GM12878 (cell line): ENCODE measurements around the gene STX1A. TPM values are rescaled to one million over a fixed set of nuclear protein-coding genes. Genes with fewer than 3 reads are reported as not detected.

ENCODE experiments used
- ATAC-seq: fragments of 200-7000 bp; cut with Tn5 transposase; 3 replicates; pipeline ENCODE4 v1.9.1; 2020; ENCODE audit warnings: mild to moderate bottlenecking, moderate library complexity
- BruUV-seq: library from RNA; stranded (reverse); fragments of 400-500 nt; replicated peaks from 2 replicates; lab custom pipeline; 2021; lab: Mats Ljungman, UMichigan
- CTCF ChIA-PET: fragments of 300-600 bp; sonication (Branson Sonifier 250); formaldehyde crosslinking; extraction: SDS; loops from one replicate; lab custom pipeline; 2021; ENCODE audit warnings: inconsistent platforms; lab: Yijun Ruan, JAX
- POLR2A ChIA-PET: fragments of 350-600 bp; formaldehyde crosslinking; extraction: SDS; loops from one replicate; lab custom pipeline; 2021; ENCODE audit warnings: inconsistent platforms; lab: Charles Lee
- RAD21 ChIA-PET: fragments of 300-600 bp; sonication (Branson Sonifier 250); formaldehyde crosslinking; loops from one replicate; lab custom pipeline; 2023; ENCODE audit warnings: antibody characterized with exemption; ENCODE audit not compliant: unreplicated experiment; lab: Charles Lee
- SMC1A ChIA-PET: fragments of 300-600 bp; sonication (Branson Sonifier 250); formaldehyde crosslinking; loops from one replicate; lab custom pipeline; 2023; ENCODE audit not compliant: unreplicated experiment, uncharacterized antibody; lab: Charles Lee
- DNase-seq: peaks from one replicate; pipeline ENCODE4 v3.0.0-alpha.2; 2011; ENCODE audit warnings: low read depth, low spot score
- FAIRE-seq: peaks from 3 replicates; lab custom pipeline; 2011; peaks lifted over from hg19 to GRCh38; lab: Jason Lieb, UNC
- H2AFZ ChIP-seq: 2 replicates; pipeline ENCODE4 v1.6.0; 2011; ENCODE audit warnings: low read depth, low read length, control low read depth; ENCODE audit not compliant: control insufficient read depth
- H3K27ac ChIP-seq: 2 replicates; pipeline ENCODE4 v1.5.1; 2011; ENCODE audit warnings: control low read depth; ENCODE audit not compliant: control insufficient read depth, insufficient read depth
- H3K27me3 ChIP-seq, 2 experiments: replicated peaks in 1 of 2; 2 replicates each; pipeline versions ENCODE4 v1.6.0 to v1.6.1; 2011; ENCODE audit warnings: low read length in 1 of 2; ENCODE audit not compliant: control insufficient read depth in 2 of 2, insufficient read depth in 2 of 2
- H3K36me3 ChIP-seq, 2 experiments: 2 replicates each; pipeline ENCODE4 v1.5.1; 2011; ENCODE audit warnings: low read length in 1 of 2; ENCODE audit not compliant: control insufficient read depth in 2 of 2, insufficient read depth in 2 of 2
- H3K4me1 ChIP-seq: 2 replicates; pipeline ENCODE4 v1.6.1; 2011; ENCODE audit warnings: mild to moderate bottlenecking, low read length, moderate library complexity, mixed read lengths; ENCODE audit not compliant: control insufficient read depth, insufficient read depth
- H3K4me2 ChIP-seq: 2 replicates; pipeline ENCODE4 v1.6.0; 2011; ENCODE audit warnings: control low read depth; ENCODE audit not compliant: control insufficient read depth, insufficient read depth
- H3K4me3 ChIP-seq: fragments of 200-600 bp; sonication (generic); 2 replicates; pipeline ENCODE4 v1.5.1; 2016
- H3K79me2 ChIP-seq: 2 replicates; pipeline ENCODE4 v1.6.0; 2011; ENCODE audit warnings: low read length; ENCODE audit not compliant: control insufficient read depth, insufficient read depth
- H3K9ac ChIP-seq: 2 replicates; pipeline ENCODE4 v1.8.0; 2011; ENCODE audit warnings: low read length, control low read depth, mixed read lengths; ENCODE audit not compliant: control insufficient read depth, insufficient read depth
- H3K9me3 ChIP-seq: replicated peaks from 3 replicates; pipeline ENCODE4 v1.5.1; 2011; ENCODE audit warnings: mild to moderate bottlenecking, low read length; ENCODE audit not compliant: control insufficient read depth, insufficient read depth
- H4K20me1 ChIP-seq: 2 replicates; pipeline ENCODE4 v1.6.0; 2011; ENCODE audit not compliant: control insufficient read depth, insufficient read depth
- CEBPB ChIP-seq, 2 experiments: fragments of 150-350 bp in 1 of 2; IDR thresholded peaks; 2 replicates each; pipeline ENCODE4 v1.6.1; 2012 to 2014; ENCODE audit warnings: low read depth in 2 of 2, low read length in 2 of 2, borderline replicate concordance in 1 of 2, inconsistent platforms in 1 of 2
- DPF2 ChIP-seq: fragments of 450-650 bp; IDR thresholded peaks from 2 replicates; pipeline ENCODE4 v1.6.1; 2017; ENCODE audit warnings: mild to moderate bottlenecking
- ESRRA ChIP-seq: IDR thresholded peaks from 2 replicates; pipeline ENCODE4 v1.6.1; 2012; ENCODE audit warnings: mild to moderate bottlenecking, low read length, improper control_type of control experiment
- ETV6 ChIP-seq, 2 experiments: fragments of 450-650 bp in 1 of 2; IDR thresholded peaks in 1 of 2; conservative IDR thresholded peaks in 1 of 2; 2 replicates each; pipeline ENCODE4 v1.6.1; 2014; ENCODE audit warnings: antibody characterized with exemption in 1 of 2, borderline replicate concordance in 1 of 2, low read depth in 1 of 2, mild to moderate bottlenecking in 1 of 2, moderate library complexity in 1 of 2
- GATAD2B ChIP-seq: fragments of 450-650 bp; conservative IDR thresholded peaks from 2 replicates; pipeline ENCODE4 v1.6.1; 2017; ENCODE audit warnings: low read depth, mild to moderate bottlenecking, moderate library complexity
- HCFC1 ChIP-seq: fragments of 150-350 bp; IDR thresholded peaks from 2 replicates; pipeline ENCODE4 v1.6.1; 2014; ENCODE audit warnings: low read length
- KLF5 ChIP-seq: fragments of 450-650 bp; IDR thresholded peaks from 2 replicates; pipeline ENCODE4 v1.6.1; 2014; ENCODE audit warnings: mild to moderate bottlenecking; ENCODE audit not compliant: partially characterized antibody
- MTA3 ChIP-seq: IDR thresholded peaks from 2 replicates; pipeline ENCODE4 v1.6.1; 2012; ENCODE audit warnings: low read length, inconsistent platforms, borderline replicate concordance
- NFIC ChIP-seq: IDR thresholded peaks from 2 replicates; pipeline ENCODE4 v1.6.1; 2012; ENCODE audit warnings: low read depth, mild to moderate bottlenecking, inconsistent platforms, low read length, moderate library complexity
- NR2C1 ChIP-seq: fragments of 450-650 bp; IDR thresholded peaks from 2 replicates; pipeline ENCODE4 v1.6.1; 2017; ENCODE audit warnings: antibody characterized with exemption, mild to moderate bottlenecking, moderate library complexity
- RAD21 ChIP-seq: IDR thresholded peaks from 2 replicates; pipeline ENCODE4 v1.6.1; 2011; ENCODE audit warnings: mild to moderate bottlenecking, low read depth, low read length, moderate library complexity; ENCODE audit not compliant: insufficient read depth
- REST ChIP-seq: IDR thresholded peaks from 2 replicates; pipeline ENCODE4 v1.6.1; 2012; ENCODE audit warnings: mild to moderate bottlenecking, low read depth, low read length
- SMAD1 ChIP-seq: fragments of 450-650 bp; IDR thresholded peaks from 2 replicates; pipeline ENCODE4 v1.6.1; 2018; ENCODE audit warnings: mild to moderate bottlenecking, low read depth; ENCODE audit not compliant: partially characterized antibody
- SPI1 ChIP-seq: IDR thresholded peaks from 2 replicates; pipeline ENCODE4 v1.6.1; 2011; ENCODE audit warnings: low read depth, mild to moderate bottlenecking, low read length, moderate library complexity, borderline replicate concordance; ENCODE audit not compliant: insufficient read depth
- WGBS: methylation state at CpG from one replicate; pipeline ENCODE4 v1.1.6; 2016; ENCODE audit warnings: low lambda C conversion rate; ENCODE audit not compliant: insufficient replicate concordance, insufficient coverage; ENCODE audit errors: missing lambda C conversion rate; 5-methylcytosine and 5-hydroxymethylcytosine counted together
- in situ Hi-C: fragments of 300-500 bp; cut with MboI; formaldehyde crosslinking; loops from 9 replicates; pipeline ENCODE4 v1.14.3; 2018; ENCODE audit warnings: mixed read lengths
- intact Hi-C: fragments of 100-400 bp; cut with micrococcal nuclease; formaldehyde crosslinking; loops from one replicate; pipeline ENCODE4 v1.14.2; 2022; ENCODE audit not compliant: unreplicated experiment
- polyA plus RNA-seq, 11 experiments: library from polyadenylated mRNA; depleted of rRNA in 4 of 11; unstranded in 6 of 11; stranded (reverse) in 5 of 11; fragments of >200 nt; fragmentation: Nextera tagmentation in 4 of 11; fragmentation: Illumina TruSeq in 1 of 11; extraction: Ambion mirVana in 4 of 11; extraction: Trizol in 1 of 11; gene quantifications; 1 replicate in 1 of 11; 2 replicates in 10 of 11; pipeline versions ENCODE4 v1.2.1 to v1.2.3, GENCODE V29; 2011 to 2016; ENCODE audit warnings: inconsistent platforms in 2 of 11, missing spikeins in 2 of 11, low read depth in 1 of 11
- total RNA-seq, 4 experiments: library from RNA; depleted of rRNA in 3 of 4; stranded (reverse); fragments of >200 nt in 3 of 4; fragmentation: Illumina TruSeq in 1 of 4; extraction: Trizol in 1 of 4; gene quantifications; 2 replicates each; pipeline versions ENCODE4 v1.2.1 to v1.2.3, GENCODE V29; 2013 to 2021
- TF ChIP-seq, protein P1 (sequence below): fragments of 450-650 bp; IDR thresholded peaks from 2 replicates; pipeline ENCODE4 v1.6.1; 2016; ENCODE audit warnings: mild to moderate bottlenecking

STX1A gene
- total and polyA plus RNA-seq, 10 of the 15 experiments (the other 5 are each of a cell fraction or from before 2014, with no cell fraction given): 0.15 to 5.3 (median 2.5) TPM

- SMC1A ChIA-PET: no interaction called here
- CTCF ChIA-PET: no interaction called here
- WGBS: 71% methylated on average over 7 of the region's 12 CpGs
- Histone ChIP-seq H3K4me3 (no peak overlapping the region), H2AFZ (no peak overlapping the region), H3K4me1 (no peaks in the 10 kb centered on the region), H4K20me1 (no peaks in the 10 kb centered on the region), H3K36me3 (no peaks in the 10 kb centered on the region), H3K27ac (no peak overlapping the region), H3K79me2 (no peaks in the 10 kb centered on the region), H3K9me3 (no peaks in the 10 kb centered on the region), H3K9ac (no peak overlapping the region), H3K4me2 (no peak overlapping the region), H3K27me3 (no peaks in the 10 kb centered on the region; a peak in 1 of 4 replicates)
- RAD21 ChIA-PET: no interaction called here
- POLR2A ChIA-PET: no interaction called here
- DNase-seq (no peak), ATAC-seq (no peak), FAIRE-seq (no peak)
- intact Hi-C loops: no loop called here
- BruUV-seq: no TSS peak
- in situ Hi-C loops: no loop called here
- no peak for TF ChIP-seq GATAD2B
- TF ChIP-seq ETV6 (conservative IDR thresholded peaks at IDR 0.05 in 1 of 2, IDR thresholded peaks at IDR 0.05 in 1 of 2; ENCODE audit: borderline replicate concordance in 1 of 2, low read depth in 1 of 2): no peak
- TF ChIP-seq NFIC: no peak
- TF ChIP-seq KLF5: no peak
- no peak for TF ChIP-seq SMAD1
- TF ChIP-seq CEBPB (IDR thresholded peaks at IDR 0.05; ENCODE audit: borderline replicate concordance in 1 of 2, low read depth in 2 of 2, low read length in 2 of 2): no peak
- no peak for TF ChIP-seq DPF2
- TF ChIP-seq HCFC1: no peak
- TF ChIP-seq NR2C1: no peak
- no peak for TF ChIP-seq ESRRA
- no peak for TF ChIP-seq RAD21
- TF ChIP-seq REST: no peak
- TF ChIP-seq MTA3: no peak
- TF ChIP-seq, protein P1, sequence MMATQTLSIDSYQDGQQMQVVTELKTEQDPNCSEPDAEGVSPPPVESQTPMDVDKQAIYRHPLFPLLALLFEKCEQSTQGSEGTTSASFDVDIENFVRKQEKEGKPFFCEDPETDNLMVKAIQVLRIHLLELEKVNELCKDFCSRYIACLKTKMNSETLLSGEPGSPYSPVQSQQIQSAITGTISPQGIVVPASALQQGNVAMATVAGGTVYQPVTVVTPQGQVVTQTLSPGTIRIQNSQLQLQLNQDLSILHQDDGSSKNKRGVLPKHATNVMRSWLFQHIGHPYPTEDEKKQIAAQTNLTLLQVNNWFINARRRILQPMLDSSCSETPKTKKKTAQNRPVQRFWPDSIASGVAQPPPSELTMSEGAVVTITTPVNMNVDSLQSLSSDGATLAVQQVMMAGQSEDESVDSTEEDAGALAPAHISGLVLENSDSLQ: no peak
- TF ChIP-seq SPI1: no peak
Observed at GRCh38 chr7:73671322-73671661, 48.2 kb downstream of the STX1A start.
